ENCODE results near the gene CCT2. TPM values are rescaled to one million over a fixed set of nuclear protein-coding genes. Genes with fewer than 3 reads are reported as not detected.

Gene CCT2
- total RNA-seq, 2 donors from 2014 or later = 104 to 223 TPM

DNA sequence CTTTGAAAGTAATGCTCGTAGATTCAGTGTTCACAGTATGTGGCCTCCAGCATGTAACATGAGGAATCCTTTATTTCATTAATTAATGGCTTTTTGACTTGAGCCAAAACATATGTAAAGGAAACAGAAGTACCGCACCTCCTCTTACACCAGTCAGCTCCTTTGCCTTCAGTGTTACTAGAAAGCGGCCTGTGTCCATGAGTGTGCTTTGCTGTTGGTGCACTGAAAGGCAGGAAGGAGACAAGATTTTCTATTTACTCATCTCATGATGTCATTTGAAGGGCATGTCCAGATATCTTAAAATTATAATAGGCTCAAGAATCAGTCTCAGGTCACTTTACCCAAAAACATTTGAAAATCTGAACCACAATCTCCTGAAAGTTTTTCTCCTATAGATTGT is 9.9 kb upstream of the CCT2 start:
- intact Hi-C loops (cut with DNase I) = no loop called here
- Histone ChIP-seq H3K36me3 (peaks cover 9% of the 10 kb centered on the region), H3K27me3 (no peaks in the 10 kb centered on the region), H3K27ac (no peak overlapping the region), H3K4me1 (no peaks in the 10 kb centered on the region), H3K4me3 (no peak overlapping the region), H3K9ac (ENCODE audit: low read depth in 2 of 2, low read length in 2 of 2) (no peak overlapping the region), H3K9me3 (no peaks in the 10 kb centered on the region)
- no peak for DNase-seq
- TF ChIP-seq, protein P1, sequence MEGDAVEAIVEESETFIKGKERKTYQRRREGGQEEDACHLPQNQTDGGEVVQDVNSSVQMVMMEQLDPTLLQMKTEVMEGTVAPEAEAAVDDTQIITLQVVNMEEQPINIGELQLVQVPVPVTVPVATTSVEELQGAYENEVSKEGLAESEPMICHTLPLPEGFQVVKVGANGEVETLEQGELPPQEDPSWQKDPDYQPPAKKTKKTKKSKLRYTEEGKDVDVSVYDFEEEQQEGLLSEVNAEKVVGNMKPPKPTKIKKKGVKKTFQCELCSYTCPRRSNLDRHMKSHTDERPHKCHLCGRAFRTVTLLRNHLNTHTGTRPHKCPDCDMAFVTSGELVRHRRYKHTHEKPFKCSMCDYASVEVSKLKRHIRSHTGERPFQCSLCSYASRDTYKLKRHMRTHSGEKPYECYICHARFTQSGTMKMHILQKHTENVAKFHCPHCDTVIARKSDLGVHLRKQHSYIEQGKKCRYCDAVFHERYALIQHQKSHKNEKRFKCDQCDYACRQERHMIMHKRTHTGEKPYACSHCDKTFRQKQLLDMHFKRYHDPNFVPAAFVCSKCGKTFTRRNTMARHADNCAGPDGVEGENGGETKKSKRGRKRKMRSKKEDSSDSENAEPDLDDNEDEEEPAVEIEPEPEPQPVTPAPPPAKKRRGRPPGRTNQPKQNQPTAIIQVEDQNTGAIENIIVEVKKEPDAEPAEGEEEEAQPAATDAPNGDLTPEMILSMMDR (IDR thresholded peaks at IDR 0.05) = no peak

DNA sequence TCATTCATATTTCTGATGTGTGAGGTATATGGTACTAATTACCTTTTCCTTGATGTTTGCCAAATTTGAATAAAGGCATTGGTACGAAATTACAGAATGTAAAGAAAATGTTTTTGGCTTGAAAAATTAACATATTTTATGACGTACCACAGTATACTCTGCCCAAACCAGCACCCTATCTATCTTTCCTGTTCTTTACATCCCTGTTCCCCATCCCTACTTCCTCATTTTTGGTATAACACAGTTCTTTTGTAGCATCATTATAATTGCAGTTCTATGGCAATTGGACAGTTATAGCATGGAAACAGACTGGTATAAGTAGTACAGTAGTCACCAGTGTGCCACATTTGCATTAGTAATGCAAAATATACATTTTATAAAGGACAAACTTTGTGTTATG is 7.0 kb upstream of the CCT2 start:
- Histone ChIP-seq H3K36me3 (no peaks in the 10 kb centered on the region), H3K4me1 (no peaks in the 10 kb centered on the region), H3K27ac (no peak overlapping the region), H3K9me3 (no peaks in the 10 kb centered on the region), H3K27me3 (no peaks in the 10 kb centered on the region), H3K4me3 (no peak overlapping the region), H3K9ac (ENCODE audit: low read depth in 2 of 2, low read length in 2 of 2) (no peak overlapping the region)
- TF ChIP-seq, protein P1 (IDR thresholded peaks at IDR 0.05) = no peak
- intact Hi-C loops (cut with DNase I) = no loop called here
- DNase-seq = no peak

DNA sequence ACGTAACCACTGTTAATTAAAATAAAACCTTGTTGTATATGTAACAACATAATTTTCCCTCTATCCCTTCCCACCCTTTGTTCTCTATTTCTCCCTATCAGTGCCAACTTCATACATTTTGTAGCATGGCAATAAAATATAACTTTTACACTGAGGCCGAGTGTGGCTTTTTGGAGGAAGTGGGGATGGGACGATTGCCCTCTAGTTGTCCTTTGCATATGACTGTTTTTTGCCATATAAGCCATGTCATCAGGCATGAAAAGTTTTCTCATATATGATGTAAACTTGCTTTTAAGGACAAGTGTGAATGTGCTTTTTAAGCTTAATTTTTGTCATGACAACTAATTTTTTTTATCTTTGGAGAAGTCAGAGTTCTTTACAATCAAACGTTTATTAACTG is 6.2 kb upstream of the CCT2 start:
- Histone ChIP-seq H3K9ac (ENCODE audit: low read depth in 2 of 2, low read length in 2 of 2) (no peak overlapping the region), H3K9me3 (no peaks in the 10 kb centered on the region), H3K27ac (no peak overlapping the region), H3K27me3 (no peaks in the 10 kb centered on the region), H3K4me1 (no peaks in the 10 kb centered on the region), H3K4me3 (no peak overlapping the region), H3K36me3 (no peaks in the 10 kb centered on the region)
- TF ChIP-seq, protein P1 (IDR thresholded peaks at IDR 0.05) = no peak
- intact Hi-C loops (cut with DNase I) = no loop called here
- DNase-seq = no peak

DNA sequence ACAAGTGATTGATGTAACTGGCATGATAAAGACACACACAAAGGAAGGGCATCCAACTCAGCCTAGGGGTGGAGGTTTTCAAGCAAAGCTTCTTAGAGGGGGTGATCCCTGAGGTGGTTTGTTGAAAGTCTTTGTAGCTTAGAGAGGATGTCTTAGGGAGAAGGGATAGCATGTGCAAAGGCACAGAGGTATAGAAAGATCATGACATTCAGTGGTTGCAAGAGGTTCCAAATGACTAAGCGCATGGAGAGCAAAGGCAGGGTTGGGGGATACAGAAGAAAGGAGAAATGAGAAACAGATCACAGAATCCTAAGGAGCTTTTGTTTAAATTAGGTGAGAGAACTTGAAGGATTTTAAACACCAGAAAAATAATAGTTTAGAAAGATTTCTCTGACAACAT is 5.2 kb upstream of the CCT2 start:
- TF ChIP-seq, protein P1 (IDR thresholded peaks at IDR 0.05) = no peak
- H3K36me3 ChIP-seq = no peaks in the 10 kb centered on the region
- H3K27ac ChIP-seq = no peak overlapping the region
- no peaks in the 10 kb centered on the region for H3K4me1 ChIP-seq
- DNase-seq = no peak
- H3K9me3 ChIP-seq = no peaks in the 10 kb centered on the region
- H3K9ac ChIP-seq (ENCODE audit: low read depth in 2 of 2, low read length in 2 of 2) = no peak overlapping the region
- H3K27me3 ChIP-seq = no peaks in the 10 kb centered on the region
- no peak overlapping the region for H3K4me3 ChIP-seq
- intact Hi-C loops (cut with DNase I) = loop anchor here (10.0 kb wide), 1 partner anchor 215 kb away; no protein-coding TSS in a partner anchor

DNA sequence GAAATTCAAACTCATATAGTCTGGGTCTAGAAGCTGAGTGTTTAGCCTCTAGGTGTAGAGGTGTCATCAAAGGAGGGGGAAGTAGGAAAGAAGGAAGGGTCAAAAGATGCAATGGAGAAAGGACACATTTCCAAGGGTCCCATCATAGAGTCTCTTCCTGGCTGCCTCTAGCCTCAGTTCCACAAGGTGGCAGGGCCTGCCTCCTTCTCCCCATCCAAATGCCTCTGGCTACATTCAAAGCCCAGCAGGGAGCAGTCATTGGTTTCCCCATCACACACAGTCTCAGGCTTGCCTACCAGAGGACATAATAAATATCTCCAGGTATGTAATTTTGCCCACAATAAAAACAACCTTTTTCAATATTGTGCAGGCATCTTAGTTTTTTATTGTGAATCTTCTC is 2.1 kb upstream of the CCT2 start:
- DNase-seq = no peak

More for the DNA sequence above, 2.1 kb upstream of the CCT2 start:
- Histone ChIP-seq H3K27ac (no peak overlapping the region), H3K9me3 (no peaks in the 10 kb centered on the region), H3K4me3 (no peak overlapping the region), H3K9ac (ENCODE audit: low read depth in 2 of 2, low read length in 2 of 2) (no peak overlapping the region), H3K27me3 (no peaks in the 10 kb centered on the region), H3K36me3 (peaks cover 7% of the 10 kb centered on the region), H3K4me1 (peaks cover 6% of the 10 kb centered on the region)
- intact Hi-C loops (cut with DNase I) = loop anchor here (10.0 kb wide), 1 partner anchor 218 kb away; no protein-coding TSS in a partner anchor
- TF ChIP-seq, protein P1 (IDR thresholded peaks at IDR 0.05) = no peak
